ENCODE data around the gene KRTAP5-7. TPM values are rescaled to one million over a fixed set of nuclear protein-coding genes. Genes with fewer than 3 reads are reported as not detected.

Gene KRTAP5-7
- total and polyA plus RNA-seq, 2 of the 8 experiments (the other 6 are each of a cell fraction or from before 2014, with no cell fraction given) = not detected

- no peak for TF ChIP-seq RXRA (IDR thresholded peaks at IDR 0.05; ENCODE audit: insufficient read depth, low read depth, low read length)
- TF ChIP-seq SUZ12 (IDR thresholded peaks at IDR 0.05; ENCODE audit: low read length) = no peak
- no peak for TF ChIP-seq ATF2 (IDR thresholded peaks at IDR 0.05; ENCODE audit: low read length)
- TF ChIP-seq BRCA1 (IDR thresholded peaks at IDR 0.05; ENCODE audit: low read depth, low read length) = no peak
- TF ChIP-seq SAP30 (IDR thresholded peaks at IDR 0.05; ENCODE audit: insufficient read depth, insufficient replicate concordance, low read length) = no peak
- no peak for TF ChIP-seq CHD7 (IDR thresholded peaks at IDR 0.05; ENCODE audit: insufficient replicate concordance, low read length)
These were observed 16.1 kb downstream of the KRTAP5-7 start (continued) for GRCh38 chr11:71542879-71543777.
